CMK (cell line): ENCODE results near the gene SGIP1.

ENCODE experiments used
- DNase-seq: peaks from one replicate; pipeline ENCODE4 v3.0.0-alpha.2; 2010; ENCODE audit warnings: low read depth

Gene SGIP1

DNA sequence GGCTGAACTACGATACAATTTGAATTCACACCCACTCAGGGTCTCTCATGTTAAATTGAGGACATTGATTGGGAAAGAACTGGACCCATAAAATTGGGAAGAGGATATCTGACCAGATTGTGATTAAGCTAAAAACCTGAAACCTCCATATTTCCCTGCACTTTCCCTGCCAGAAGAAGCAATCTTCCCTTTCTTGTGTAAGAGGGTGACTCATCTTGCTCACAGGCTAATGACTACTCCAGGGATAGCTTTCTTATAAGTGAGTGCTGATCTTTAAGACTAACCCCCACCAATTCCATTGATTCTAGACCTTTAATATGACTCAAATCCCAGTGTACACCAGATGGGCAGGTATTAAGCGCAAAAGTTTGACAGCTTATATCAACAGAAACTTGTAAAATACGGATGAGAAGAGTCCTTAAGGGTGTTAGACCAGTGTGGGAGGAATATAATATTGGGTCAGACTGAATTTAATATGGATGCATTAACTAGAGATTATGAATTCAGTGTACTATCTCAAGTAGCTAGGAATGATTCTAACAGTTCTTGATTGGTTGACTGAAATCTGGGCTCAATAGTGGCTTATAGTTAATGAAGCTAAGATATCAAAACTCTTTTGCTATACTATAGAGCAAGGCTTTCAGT is 12.1 kb upstream of the SGIP1 start:
- no peak for DNase-seq

- DNase-seq = no peak
Observed at GRCh38 chr1:66523562-66523961, 10.4 kb upstream of the SGIP1 start.

- DNase-seq = no peak
Observed at GRCh38 chr1:66525086-66525485, 8.9 kb upstream of the SGIP1 start.

DNA sequence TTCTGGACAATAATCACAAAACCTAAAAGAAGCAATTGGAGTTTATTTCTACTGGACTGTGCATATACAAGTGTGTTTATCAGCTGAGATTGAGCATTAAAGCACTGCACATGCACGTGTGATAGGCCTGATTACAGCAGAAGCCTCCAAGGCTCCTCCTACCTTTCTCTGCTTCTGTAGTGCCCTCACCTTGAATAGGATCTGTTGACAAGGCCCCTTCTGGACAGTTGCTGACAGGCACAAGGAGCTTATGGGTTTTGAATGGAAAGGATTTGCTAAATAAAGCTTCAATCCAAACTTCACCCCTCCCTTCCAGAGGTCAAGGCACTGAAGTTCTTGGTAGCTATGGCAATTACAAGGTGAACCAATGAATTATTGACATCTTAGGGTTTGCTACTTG is 7.9 kb upstream of the SGIP1 start:
- DNase-seq = no peak

- DNase-seq = no peak
Observed at GRCh38 chr1:66526991-66527390, 7.0 kb upstream of the SGIP1 start.

- no peak for DNase-seq
Observed at GRCh38 chr1:66527686-66528085, 6.3 kb upstream of the SGIP1 start.

GRCh38 chr1:66528580-66528979 is 5.4 kb upstream of the SGIP1 start:
- DNase-seq = no peak

DNA sequence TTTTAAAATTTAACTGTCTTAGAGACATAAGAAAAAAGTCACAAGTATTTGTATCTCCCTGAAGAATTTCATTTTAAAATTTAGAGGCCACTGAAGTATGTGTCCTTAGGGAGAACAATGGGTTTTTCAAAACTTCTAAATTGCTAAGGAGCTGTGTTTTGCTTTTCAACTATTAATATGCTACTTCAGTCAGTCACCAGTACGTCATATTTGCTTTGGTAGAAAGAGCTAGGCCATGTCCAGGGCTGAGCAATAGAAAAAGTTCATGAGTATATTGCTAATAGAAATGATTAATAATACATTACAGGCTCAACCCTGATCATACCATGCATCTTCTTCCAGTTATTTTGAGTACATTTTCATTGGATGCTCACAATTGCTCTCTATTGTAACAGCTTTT is 1.7 kb upstream of the SGIP1 start:
- no peak for DNase-seq

DNA sequence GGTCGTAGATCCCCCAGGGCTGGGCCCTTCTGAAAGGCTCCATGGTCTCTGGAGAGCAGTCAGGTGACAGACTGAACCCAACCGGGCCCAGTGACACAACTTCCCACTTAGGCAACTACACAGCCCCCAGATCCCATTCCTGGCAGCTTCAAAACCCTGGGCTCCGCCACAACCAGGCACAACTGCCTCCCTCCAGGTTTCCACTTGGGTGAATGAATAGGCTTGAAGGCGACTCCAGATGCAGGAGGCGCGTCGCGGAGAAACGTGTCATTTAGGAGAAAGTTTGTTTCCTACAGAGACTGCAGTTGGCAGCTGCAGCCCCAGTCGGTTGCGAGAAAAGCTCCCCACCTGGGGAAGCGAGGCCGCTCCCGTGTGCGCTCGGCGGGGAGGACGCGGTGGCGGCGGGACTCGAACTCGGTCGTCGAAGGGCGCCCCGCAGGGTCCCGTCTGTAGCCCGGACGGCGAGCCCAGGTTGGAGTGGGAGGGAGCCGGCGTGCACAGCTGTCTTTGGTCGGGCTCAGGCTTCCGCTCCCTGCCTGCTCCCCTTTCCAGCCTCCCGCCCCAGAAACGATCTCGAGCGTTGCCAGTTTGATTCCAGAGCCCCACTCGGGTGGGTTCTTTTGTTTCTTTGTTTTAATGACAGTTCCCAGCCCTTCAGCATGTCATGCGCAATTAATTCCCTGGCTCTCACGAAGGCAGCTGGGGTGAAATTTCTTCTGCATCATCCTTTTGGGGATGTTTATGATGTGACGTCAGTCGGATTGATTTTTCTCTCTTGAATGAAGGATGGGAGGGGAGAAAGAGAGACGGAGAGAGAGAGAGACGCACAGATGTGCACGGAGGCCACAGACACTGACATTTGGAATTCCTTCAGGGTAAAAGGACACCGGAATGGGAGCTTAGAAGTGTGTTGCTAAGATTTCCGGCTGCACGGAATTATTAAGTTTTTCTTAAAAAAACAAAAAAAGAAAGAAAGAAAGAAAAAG is 862 bp upstream of the SGIP1 start:
- DNase-seq = no peak

DNA sequence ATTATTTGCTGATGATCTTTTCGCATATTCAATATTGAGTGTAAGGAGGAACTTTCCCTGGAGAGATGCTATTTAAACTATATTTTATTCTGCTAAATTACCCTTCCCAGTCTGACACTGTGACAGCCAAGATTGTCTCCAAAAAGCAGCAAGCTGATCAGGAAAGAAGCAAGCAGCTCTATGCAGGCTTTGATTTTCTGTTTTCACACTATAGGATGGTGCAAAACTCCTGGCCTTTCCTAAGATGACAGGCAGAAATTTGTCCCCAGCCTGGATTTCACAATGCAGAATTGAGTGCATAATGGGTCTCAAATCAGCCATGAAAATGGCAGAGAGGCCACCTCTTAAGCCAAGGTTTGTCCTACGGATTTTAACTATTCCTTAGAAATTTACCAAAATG is 1.1 kb downstream of the SGIP1 start:
- no peak for DNase-seq

DNA sequence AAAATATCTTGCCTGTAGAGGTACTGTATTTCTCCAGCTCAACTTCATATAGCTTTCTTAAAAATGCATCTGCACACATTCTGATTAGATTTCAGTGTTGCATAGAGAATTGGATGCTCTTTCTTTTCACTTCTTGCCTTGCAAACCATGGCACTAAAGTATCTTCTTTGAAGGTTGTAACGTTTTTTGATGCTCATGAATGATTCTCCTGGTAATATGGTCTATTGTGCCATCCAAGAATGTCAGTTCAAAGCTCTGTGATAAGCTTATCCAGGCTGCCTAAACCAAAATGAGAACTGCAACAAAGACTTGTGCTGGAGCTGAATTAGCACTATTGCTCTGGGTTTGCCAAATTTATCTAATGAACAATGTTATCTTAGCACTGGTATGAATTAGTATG is 1.9 kb downstream of the SGIP1 start:
- no peak for DNase-seq

DNA sequence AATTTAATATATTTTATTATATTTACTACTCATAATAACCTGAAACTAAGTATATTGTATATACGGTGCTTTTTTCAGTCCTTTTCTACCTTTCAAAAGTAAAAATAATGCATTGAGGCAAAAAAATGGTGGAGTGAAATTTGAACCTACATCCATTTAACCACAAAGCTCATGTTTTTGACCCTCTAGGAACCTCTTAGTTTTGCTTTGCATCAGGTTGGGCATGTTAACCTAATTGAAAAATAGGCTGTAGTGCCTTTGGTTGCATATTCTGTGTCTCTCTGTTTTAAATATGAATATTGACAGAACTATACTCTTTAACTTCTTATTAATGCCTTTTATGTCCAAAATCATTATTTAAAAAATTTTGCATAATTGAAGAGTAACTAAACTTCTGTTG is 3.8 kb downstream of the SGIP1 start:
- DNase-seq = no peak

DNA sequence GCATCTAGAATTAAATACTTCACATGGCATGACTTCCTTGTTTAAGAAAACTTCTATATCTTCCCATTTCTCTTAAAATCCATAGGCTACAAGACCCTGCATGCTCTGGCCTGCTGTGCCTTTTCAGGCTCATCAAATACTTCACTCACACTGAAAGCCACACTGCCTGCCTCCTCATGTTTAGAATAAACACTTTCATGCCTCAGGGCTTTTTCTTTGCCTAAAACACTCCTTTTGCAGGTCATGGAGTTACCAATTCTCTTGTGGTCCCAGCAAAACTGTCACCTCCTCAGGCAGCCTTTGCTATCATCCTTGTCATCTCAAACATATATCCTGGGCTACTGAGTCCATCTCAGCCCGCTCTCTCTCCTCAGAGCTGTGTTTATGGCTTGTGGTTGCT is 5.5 kb downstream of the SGIP1 start:
- no peak for DNase-seq

DNA sequence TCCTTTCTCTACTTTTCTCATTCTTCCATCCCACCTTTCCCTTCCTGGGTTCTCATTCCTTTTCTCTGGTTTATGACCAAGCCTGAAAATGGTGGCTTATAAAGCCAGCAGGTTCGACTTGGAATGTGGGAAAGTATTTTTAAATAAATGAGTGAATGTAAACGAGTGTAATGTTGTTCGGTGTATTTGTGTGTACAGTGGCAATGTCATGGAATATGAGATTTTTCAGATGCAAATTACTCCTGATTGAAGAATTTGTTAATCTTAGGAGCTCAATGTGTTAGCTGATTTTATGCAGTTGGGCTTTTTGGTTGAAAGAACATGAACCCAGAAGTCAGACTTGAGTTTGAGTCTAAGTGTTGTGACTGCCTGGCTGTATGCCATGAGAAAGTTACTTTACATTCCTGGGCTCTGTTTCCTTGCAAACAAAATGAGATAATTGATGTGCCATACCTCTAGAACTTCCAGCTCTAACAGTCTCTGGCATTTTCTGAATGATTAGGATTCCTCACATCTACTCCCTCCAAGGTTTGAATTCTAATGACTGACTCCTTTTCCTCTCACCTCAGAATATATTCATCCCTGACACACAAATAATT is 6.6 kb downstream of the SGIP1 start:
- no peak for DNase-seq

DNA sequence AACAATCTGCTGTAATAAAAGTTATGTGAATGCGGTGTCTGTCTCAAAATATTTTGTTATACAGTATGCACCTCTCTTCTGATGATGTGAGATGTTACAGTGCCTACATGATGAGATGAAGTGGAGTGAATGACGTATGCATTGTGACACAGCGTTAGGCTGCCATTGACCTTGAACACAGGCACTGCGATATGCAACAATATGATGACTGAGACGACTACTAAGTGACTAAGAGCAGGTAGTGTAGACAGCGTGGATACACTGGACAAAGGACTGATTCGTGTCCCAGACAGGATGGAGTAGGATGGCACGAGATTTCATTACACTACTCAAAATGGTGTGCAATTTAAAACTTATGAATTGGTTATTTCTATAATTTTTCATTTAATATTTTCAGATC is 8.4 kb downstream of the SGIP1 start:
- no peak for DNase-seq

- no peak for DNase-seq
Observed at GRCh38 chr1:66542811-66543767, 9.1 kb downstream of the SGIP1 start.

DNA sequence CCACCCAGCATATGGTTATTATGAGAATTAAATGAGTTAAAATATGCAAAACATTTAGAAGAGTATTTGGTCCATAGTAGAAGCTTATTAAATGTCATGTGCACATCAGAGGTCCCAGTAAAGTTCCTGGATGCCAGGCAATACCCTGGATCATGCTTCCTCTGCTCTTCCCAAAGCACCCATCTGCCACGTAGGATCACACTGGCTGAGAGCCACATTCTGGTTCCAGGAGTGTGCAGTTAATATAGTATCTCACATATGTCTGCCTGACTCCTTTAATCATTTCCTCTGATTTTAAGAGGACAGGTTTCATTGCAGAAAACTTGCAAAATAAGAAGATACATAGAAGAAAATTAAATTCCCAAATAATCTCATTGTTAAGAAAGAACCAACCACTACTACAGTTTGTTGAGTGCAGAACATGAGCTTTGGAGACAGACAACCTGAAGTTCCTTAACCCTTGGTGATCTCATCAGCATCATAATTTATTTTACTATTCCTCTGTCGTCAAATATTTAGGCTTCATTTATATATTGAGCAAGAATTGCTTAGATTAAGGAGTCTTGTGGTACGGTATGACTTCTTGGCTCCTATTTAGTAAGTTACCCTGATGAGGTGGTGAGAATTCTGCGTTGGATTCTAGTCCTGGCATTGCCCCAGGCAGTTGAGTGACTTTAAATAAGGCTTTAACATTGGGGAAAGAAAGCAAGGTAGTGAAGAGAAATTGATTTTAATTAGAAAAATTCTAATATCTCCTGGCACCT is 12.3 kb downstream of the SGIP1 start:
- DNase-seq = no peak

GRCh38 chr1:66549017-66549416 is 15.1 kb downstream of the SGIP1 start:
- no peak for DNase-seq

DNA sequence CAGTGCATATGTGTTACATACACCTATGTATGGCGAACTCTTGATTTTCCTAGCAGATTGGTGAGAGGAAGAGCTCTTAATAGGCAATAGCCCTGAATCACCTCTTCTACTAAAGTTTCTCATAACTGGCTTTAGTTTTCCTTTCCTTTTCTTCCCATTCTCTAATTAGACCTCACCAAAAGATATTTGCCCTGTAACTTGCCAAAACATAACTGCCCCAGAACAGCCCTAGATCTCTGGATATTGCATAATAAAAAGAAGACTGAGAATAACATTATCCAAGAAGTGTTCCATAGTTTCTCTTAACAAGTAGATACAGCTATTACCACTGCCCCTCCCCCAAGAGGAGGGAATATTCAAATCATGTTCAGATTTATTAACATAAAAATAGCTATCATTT is 16.3 kb downstream of the SGIP1 start:
- no peak for DNase-seq

DNA sequence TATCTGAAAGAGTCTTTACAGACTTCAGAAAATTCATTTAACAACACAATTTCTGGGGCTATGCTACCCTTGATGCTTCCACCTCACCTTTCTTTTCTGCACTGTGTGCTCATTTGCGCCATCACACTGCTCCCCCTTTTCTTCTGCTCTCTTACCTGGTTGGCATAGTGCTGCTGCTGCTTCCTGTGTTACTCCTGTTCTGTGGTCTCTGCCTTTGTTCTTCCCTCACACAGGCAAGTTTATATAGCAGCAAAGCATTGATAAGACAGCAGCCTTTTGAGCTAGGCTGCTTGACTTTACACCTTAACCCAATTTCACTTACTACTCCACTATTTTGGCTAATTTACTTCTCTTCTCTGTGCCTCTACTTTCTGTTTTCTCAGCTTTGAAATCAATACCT is 18.3 kb downstream of the SGIP1 start:
- DNase-seq = no peak

DNA sequence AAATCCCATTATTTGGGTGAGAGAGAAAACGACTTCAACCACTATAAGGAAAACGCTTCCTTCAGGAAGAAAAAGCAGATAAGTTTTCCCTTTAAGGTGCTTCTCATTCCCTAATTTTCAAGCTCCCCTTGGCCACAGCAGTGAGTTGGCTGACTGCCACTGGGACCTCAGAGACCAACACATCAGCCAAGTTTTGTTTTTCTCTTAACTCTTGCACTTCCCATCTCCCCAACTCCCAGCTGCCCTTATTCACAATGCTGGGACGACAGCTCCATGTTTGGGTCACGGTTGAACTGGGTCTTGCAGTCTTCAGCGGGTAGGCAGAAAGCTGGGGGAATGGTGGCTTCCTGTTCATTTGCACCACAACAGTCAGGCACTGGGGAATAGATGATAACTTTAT is 18.9 kb downstream of the SGIP1 start:
- no peak for DNase-seq
